ENCODE measurements around the gene LDLRAD3.

- TF ChIP-seq POLR2A (IDR thresholded peaks at IDR 0.05) (no peak), CTCF (IDR thresholded peaks at IDR 0.05) (no peak)
Measured at GRCh38 chr11:36155770-36156160, 211.9 kb downstream of the LDLRAD3 start.

Data from adrenal gland (tissue), 5 donors.